HG03342 (cell line): ENCODE data around the gene CCDC127.
A peak's percentile ranks its signal among the peaks of the same experiment; 100 is the strongest.
"Not testable (repeated sequence)": the region's sequence is repeated elsewhere in the genome, so short reads cannot be mapped to it uniquely, and the experiment has no call there.

Experiments
- ATAC-seq: cut with Tn5 transposase; IDR thresholded peaks from one replicate; pipeline ENCODE4 v1.9.1; 2021; ENCODE audit warnings: mild to moderate bottlenecking, moderate library complexity; ENCODE audit not compliant: unreplicated experiment

The CCDC127 gene

GRCh38 chr5:235527-235926 lies 17.6 kb upstream of the CCDC127 start:
- ATAC-seq: not testable (repeated sequence)

- ATAC-seq: no peak
Observed at GRCh38 chr5:234450-234849, 16.5 kb upstream of the CCDC127 start.

- not testable (repeated sequence) for ATAC-seq
Observed at GRCh38 chr5:233426-233825, 15.5 kb upstream of the CCDC127 start.

GRCh38 chr5:231661-232060 lies 13.7 kb upstream of the CCDC127 start:
- no peak for ATAC-seq

GRCh38 chr5:230711-231110 lies 12.8 kb upstream of the CCDC127 start:
- ATAC-seq: no peak

GRCh38 chr5:228886-229285 lies 10.9 kb upstream of the CCDC127 start:
- no peak for ATAC-seq

- not testable (repeated sequence) for ATAC-seq
Observed at GRCh38 chr5:227375-227774, 9.4 kb upstream of the CCDC127 start.

- no peak for ATAC-seq
Observed at GRCh38 chr5:225334-225733, 7.4 kb upstream of the CCDC127 start.

GRCh38 chr5:223791-224190 lies 5.8 kb upstream of the CCDC127 start:
- ATAC-seq: no peak

GRCh38 chr5:222951-223715 lies 5.2 kb upstream of the CCDC127 start:
- not testable (repeated sequence) for ATAC-seq

- ATAC-seq: peak; percentile 25
Observed at GRCh38 chr5:219991-220390, 2.0 kb upstream of the CCDC127 start.

GRCh38 chr5:219460-219863 lies 1.5 kb upstream of the CCDC127 start:
- ATAC-seq: no peak

GRCh38 chr5:218457-219291 lies 721 bp upstream of the CCDC127 start:
- peak; percentile 18 for ATAC-seq

GRCh38 chr5:216076-216475 lies 1.9 kb downstream of the CCDC127 start:
- ATAC-seq: not testable (repeated sequence)

GRCh38 chr5:215256-215655 lies 2.7 kb downstream of the CCDC127 start:
- ATAC-seq: not testable (repeated sequence)

GRCh38 chr5:213803-214395 lies 4.1 kb downstream of the CCDC127 start:
- no peak for ATAC-seq

GRCh38 chr5:208449-209114 lies 9.4 kb downstream of the CCDC127 start:
- ATAC-seq: no peak

GRCh38 chr5:207599-207998 lies 10.4 kb downstream of the CCDC127 start:
- no peak for ATAC-seq

GRCh38 chr5:206927-207536 lies 10.9 kb downstream of the CCDC127 start:
- no peak for ATAC-seq

- no peak for ATAC-seq
Observed at GRCh38 chr5:206406-206805, 11.5 kb downstream of the CCDC127 start.
